HepG2 (cell line): ENCODE results near the gene MFNG. TPM values are rescaled to one million over a fixed set of nuclear protein-coding genes. Genes with fewer than 3 reads are reported as not detected.

ENCODE experiments used
- AHR ChIP-seq: IDR thresholded peaks from 2 replicates; pipeline ENCODE4 v1.6.1; 2018; ENCODE audit warnings: missing genetic modification reagents, missing compliant biosample characterization
- CREBL2 ChIP-seq: sonication (generic); formaldehyde crosslinking; IDR thresholded peaks from 2 replicates; pipeline ENCODE4 v1.8.1; 2023; ENCODE audit warnings: missing genetic modification reagents, mild to moderate bottlenecking, borderline replicate concordance
- CTCF ChIP-seq: sonication (generic); formaldehyde crosslinking; IDR thresholded peaks from 2 replicates; pipeline ENCODE4 v1.5.0; 2020; ENCODE audit warnings: mild to moderate bottlenecking, missing genetic modification reagents, moderate library complexity
- EEA1 ChIP-seq: sonication (generic); formaldehyde crosslinking; IDR thresholded peaks from 2 replicates; pipeline ENCODE4 v1.5.1; 2020; ENCODE audit warnings: mild to moderate bottlenecking, missing genetic modification reagents, borderline replicate concordance
- EZH2 ChIP-seq: conservative IDR thresholded peaks from 2 replicates; pipeline ENCODE4 v1.6.1; 2012; ENCODE audit warnings: mild to moderate bottlenecking, low read depth, low read length, moderate library complexity
- FOXP1 ChIP-seq, 2 experiments: fragments of 450-650 bp in 1 of 2; IDR thresholded peaks; 2 replicates each; pipeline ENCODE4 v1.6.1; 2017 to 2018; ENCODE audit warnings: antibody characterized with exemption in 1 of 2
- HNRNPL ChIP-seq: fragments of 200-400 bp; formaldehyde crosslinking; IDR thresholded peaks from 2 replicates; pipeline ENCODE4 v1.6.1; 2017; ENCODE audit warnings: mild to moderate bottlenecking, low read depth, low read length
- MAF1 ChIP-seq: sonication (generic); formaldehyde crosslinking; IDR thresholded peaks from 2 replicates; pipeline ENCODE4 v1.5.0; 2020; ENCODE audit warnings: missing genetic modification reagents, borderline replicate concordance
- MXD4 ChIP-seq: IDR thresholded peaks from 2 replicates; pipeline ENCODE4 v1.6.1; 2016; ENCODE audit warnings: mild to moderate bottlenecking, missing biosample characterization, missing genetic modification reagents
- PPARG ChIP-seq: conservative IDR thresholded peaks from 2 replicates; pipeline ENCODE4 v1.6.1; 2016; ENCODE audit warnings: missing biosample characterization, missing genetic modification reagents
- REPIN1 ChIP-seq: sonication (generic); formaldehyde crosslinking; IDR thresholded peaks from 2 replicates; pipeline ENCODE4 v1.8.0; 2022; ENCODE audit warnings: missing genetic modification reagents, low read depth, mild to moderate bottlenecking, borderline replicate concordance
- RERE ChIP-seq: IDR thresholded peaks from 2 replicates; pipeline ENCODE4 v1.6.1; 2016; ENCODE audit warnings: low read depth, missing genetic modification reagents, missing compliant biosample characterization
- SNAI1 ChIP-seq: sonication (generic); formaldehyde crosslinking; IDR thresholded peaks from 2 replicates; pipeline ENCODE4 v1.5.0; 2020; ENCODE audit warnings: mild to moderate bottlenecking, missing genetic modification reagents, borderline replicate concordance
- SOX5 ChIP-seq: IDR thresholded peaks from 2 replicates; pipeline ENCODE4 v1.6.1; 2016; ENCODE audit warnings: borderline replicate concordance
- TCF7 ChIP-seq: sonication (generic); IDR thresholded peaks from 2 replicates; pipeline ENCODE4 v1.6.1; 2016; ENCODE audit warnings: antibody characterized with exemption, low read depth
- TRIM24 ChIP-seq: sonication (generic); formaldehyde crosslinking; IDR thresholded peaks from 2 replicates; pipeline ENCODE4 v1.8.0; 2022; ENCODE audit warnings: mild to moderate bottlenecking, missing genetic modification reagents
- ZNF430 ChIP-seq: sonication (generic); formaldehyde crosslinking; IDR thresholded peaks from 2 replicates; pipeline ENCODE4 v1.9.0; 2021; ENCODE audit warnings: mild to moderate bottlenecking, missing genetic modification reagents
- ZNF615 ChIP-seq: sonication (generic); formaldehyde crosslinking; IDR thresholded peaks from 2 replicates; pipeline ENCODE4 v1.5.0; 2020; ENCODE audit warnings: mild to moderate bottlenecking, missing genetic modification reagents, borderline replicate concordance
- ZNF740 ChIP-seq: sonication (generic); formaldehyde crosslinking; IDR thresholded peaks from 2 replicates; pipeline ENCODE4 v1.4.0; 2020; ENCODE audit warnings: missing genetic modification reagents
- ZNF761 ChIP-seq: sonication (generic); formaldehyde crosslinking; conservative IDR thresholded peaks from 2 replicates; pipeline ENCODE4 v1.4.0; 2020; ENCODE audit warnings: mild to moderate bottlenecking, missing genetic modification reagents
- ZNF781 ChIP-seq: sonication (generic); formaldehyde crosslinking; IDR thresholded peaks from 2 replicates; pipeline ENCODE4 v1.5.1; 2020; ENCODE audit warnings: borderline replicate concordance, mild to moderate bottlenecking, missing genetic modification reagents; ENCODE audit errors: not compliant biosample characterization
- ZNF792 ChIP-seq: IDR thresholded peaks from 2 replicates; pipeline ENCODE4 v1.6.1; 2016
- ZNF879 ChIP-seq: sonication (generic); formaldehyde crosslinking; IDR thresholded peaks from 2 replicates; pipeline ENCODE4 v1.8.1; 2023; ENCODE audit warnings: missing genetic modification reagents
- polyA plus RNA-seq, 8 experiments: library from polyadenylated mRNA; depleted of rRNA in 3 of 8; stranded (reverse) in 7 of 8; unstranded in 1 of 8; fragments of >200 nt; fragmentation: Illumina TruSeq in 4 of 8; extraction: Trizol in 4 of 8; gene quantifications; 2 replicates each; pipeline versions ENCODE4 v1.2.1 to v1.2.3, GENCODE V29; 2011 to 2016; ENCODE audit warnings: low read depth in 4 of 8, missing spikeins in 1 of 8, mixed read lengths in 1 of 8; ENCODE audit not compliant: insufficient read depth in 1 of 8
- total RNA-seq, 5 experiments: library from RNA; depleted of rRNA; stranded (reverse); fragments of >200 nt; fragmentation: Illumina TruSeq; extraction: Trizol; gene quantifications; 2 replicates each; pipeline ENCODE4 v1.2.3, GENCODE V29; 2016; ENCODE audit warnings: low read depth in 1 of 5

MFNG gene
- total and polyA plus RNA-seq, 2 of the 13 experiments (the other 11 are each of a cell fraction or from before 2014, with no cell fraction given): 1.0 to 11.7 TPM

GRCh38 chr22:37501610-37502341, 15.6 kb upstream of the MFNG start (continued):
- TF ChIP-seq RERE (CRISPR knock-in tag) (peak; percentile 96), TCF7 (peak; percentile 75), EZH2 (no peak), FOXP1 (IDR thresholded peaks at IDR 0.05) (peak; percentile 62), FOXP1 (CRISPR knock-in tag; IDR thresholded peaks at IDR 0.05) (peak; percentile 93), ZNF781 (peak; percentile 91), SNAI1 (CRISPR knock-in tag) (peak; percentile 93; the same call in 1 of the 2 replicates), ZNF430 (peak; percentile 95), AHR (CRISPR knock-in tag) (peak; percentile 89), HNRNPL (0 out of 2 replicates have a peak, but pooled peaks have one; percentile 56), ZNF879 (CRISPR knock-in tag) (peak; percentile 77; the same call in 1 of the 2 replicates), ZNF761 (CRISPR knock-in tag) (peak; percentile 97), ZNF740 (CRISPR knock-in tag) (peak; percentile 66; the same call in 1 of the 2 replicates), CREBL2 (no peak; the same call in 1 of the 2 replicates), REPIN1 (peak; percentile 88), MXD4 (CRISPR knock-in tag) (peak; percentile 76; the same call in 1 of the 2 replicates), CTCF (CRISPR knock-in tag) (peak; percentile 12; the same call in 1 of the 2 replicates), ZNF792 (CRISPR knock-in tag) (peak; percentile 91), PPARG (CRISPR knock-in tag) (peak; percentile 85), EEA1 (CRISPR knock-in tag) (no peak), SOX5 (CRISPR knock-in tag) (peak; percentile 99), MAF1 (CRISPR knock-in tag) (no peak), TRIM24 (CRISPR knock-in tag) (peak; percentile 89; the same call in 1 of the 2 replicates), ZNF615 (CRISPR knock-in tag) (peak; percentile 99)
